HCT116 (cell line): ENCODE measurements around the gene ATP6V0B.

Experiments used
- ATF3 ChIP-seq: IDR thresholded peaks from 2 replicates; pipeline ENCODE4 v1.6.1; 2012
- CEBPB ChIP-seq: IDR thresholded peaks from 2 replicates; pipeline ENCODE4 v1.6.1; 2012; ENCODE audit warnings: low read depth
- CTCF ChIP-seq, 3 experiments: fragments of 200-600 bp in 1 of 3; sonication (generic) in 1 of 3; IDR thresholded peaks in 2 of 3; conservative IDR thresholded peaks in 1 of 3; 2 replicates each; pipeline ENCODE4 v1.5.1; 2012 to 2017; ENCODE audit warnings: low read depth in 2 of 3, low read length in 2 of 3, antibody characterized with exemption in 1 of 3, borderline replicate concordance in 1 of 3, control low read depth in 1 of 3, mild to moderate bottlenecking in 1 of 3, mixed read lengths in 1 of 3, mixed run types in 1 of 3, moderate library complexity in 1 of 3; ENCODE audit not compliant: insufficient read depth in 1 of 3
- EZH2 ChIP-seq: fragments of 200-600 bp; sonication (generic); IDR thresholded peaks from 2 replicates; pipeline ENCODE4 v1.6.1; 2017; ENCODE audit warnings: antibody characterized with exemption, mixed run types
- EZH2phosphoT487 ChIP-seq: fragments of 200-600 bp; IDR thresholded peaks from 2 replicates; pipeline ENCODE4 v1.6.1; 2018; ENCODE audit warnings: antibody characterized with exemption, borderline replicate concordance
- MAX ChIP-seq: IDR thresholded peaks from 2 replicates; pipeline ENCODE4 v1.6.1; 2012
- POLR2A ChIP-seq: IDR thresholded peaks from 2 replicates; pipeline ENCODE4 v1.7.0; 2011; ENCODE audit warnings: borderline replicate concordance; ENCODE audit not compliant: insufficient read depth, insufficient read length; ENCODE audit errors: extremely low read depth
- POLR2AphosphoS5 ChIP-seq: IDR thresholded peaks from 2 replicates; pipeline ENCODE4 v1.6.1; 2011; ENCODE audit warnings: mild to moderate bottlenecking, low read depth, low read length, moderate library complexity
- RAD21 ChIP-seq: IDR thresholded peaks from 2 replicates; pipeline ENCODE4 v1.6.1; 2012; ENCODE audit warnings: low read depth, mild to moderate bottlenecking
- REST ChIP-seq: IDR thresholded peaks from 2 replicates; pipeline ENCODE4 v1.6.1; 2012; ENCODE audit warnings: low read depth
- ZBTB33 ChIP-seq: IDR thresholded peaks from 2 replicates; pipeline ENCODE4 v1.6.1; 2011; ENCODE audit warnings: mild to moderate bottlenecking, low read length, moderate library complexity; ENCODE audit not compliant: insufficient replicate concordance; ENCODE audit errors: extremely low read depth
- ZFX ChIP-seq: fragments of 450-650 bp; IDR thresholded peaks from 2 replicates; pipeline ENCODE4 v1.6.1; 2017
- ZNF274 ChIP-seq: fragments of 200-500 bp; sonication (Bioruptor generic); IDR thresholded peaks from 2 replicates; pipeline ENCODE4 v1.6.1; 2014; ENCODE audit warnings: mild to moderate bottlenecking, low read depth, low read length, inconsistent platforms

- TF ChIP-seq POLR2A (no peak), POLR2AphosphoS5 (no peak), REST (no peak), CTCF (IDR thresholded peaks at IDR 0.05 in 2 of 3, conservative IDR thresholded peaks at IDR 0.05 in 1 of 3; ENCODE audit: borderline replicate concordance in 1 of 3, insufficient read depth in 1 of 3, low read depth in 2 of 3, low read length in 2 of 3) (no peak), MAX (no peak), EZH2phosphoT487 (no peak), ZBTB33 (no peak), ZNF274 (no peak), ZFX (no peak), CEBPB (no peak), ATF3 (no peak), EZH2 (no peak), RAD21 (no peak)
Measured at GRCh38 chr1:43938892-43939587, 35.7 kb upstream of the ATP6V0B start.
